CD4-positive, alpha-beta T cell treated with Interleukin-4 for 4 hours (primary cell): ENCODE data around the gene CEP170B.
"Not testable (repeated sequence)": the region's sequence is repeated elsewhere in the genome, so short reads cannot be mapped to it uniquely, and the experiment has no call there.

Experiments used
- DNase-seq: peaks from one replicate; pipeline ENCODE4 v3.0.0-alpha.2; 2020

Gene CEP170B

DNA sequence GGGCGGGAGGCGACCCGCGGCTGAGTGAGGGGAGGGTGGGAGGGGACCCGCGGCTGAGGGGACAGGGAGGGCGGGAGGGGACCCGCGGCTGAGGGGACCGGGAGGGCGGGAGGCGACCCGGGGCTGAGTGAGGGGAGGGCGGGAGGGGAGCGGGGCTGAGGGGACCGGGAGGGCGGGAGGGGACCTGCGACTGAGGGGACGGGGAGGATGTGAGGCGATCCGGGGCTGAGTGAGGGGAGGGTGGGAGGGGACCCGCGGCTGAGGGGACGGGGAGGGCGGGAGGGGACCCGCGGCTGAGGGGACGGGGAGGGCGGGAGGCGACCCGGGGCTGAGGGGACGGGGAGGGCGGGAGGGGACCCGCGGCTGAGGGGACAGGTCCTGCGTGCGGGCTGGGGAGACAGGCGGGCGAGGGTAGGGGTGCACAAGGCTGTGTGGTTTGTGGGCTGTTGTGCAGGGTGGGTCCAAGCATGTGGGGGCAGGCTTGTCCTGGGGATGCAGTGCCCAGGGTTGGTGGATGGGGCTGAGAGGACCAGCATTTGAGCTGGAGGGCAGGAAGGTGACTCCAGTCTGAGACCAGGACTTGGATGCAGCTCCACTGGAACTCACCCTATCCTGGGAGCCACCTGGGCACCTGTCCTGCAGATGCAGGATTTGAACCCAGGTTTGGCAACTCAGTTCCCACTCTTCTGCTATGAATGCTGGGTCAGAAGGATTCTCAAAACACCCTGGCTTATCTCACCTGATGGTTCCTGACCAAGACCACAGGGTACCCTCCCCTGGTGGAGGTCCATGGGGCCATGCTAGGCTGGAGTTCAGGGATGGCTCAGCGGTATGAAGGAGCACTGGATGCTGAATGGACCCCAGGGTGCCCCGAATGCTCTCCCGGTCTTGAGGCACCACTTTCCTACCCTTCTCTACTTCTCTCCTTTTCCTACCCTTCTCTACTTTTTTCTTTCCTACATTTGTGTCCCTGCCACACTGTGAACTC, 69.0 kb downstream of the CEP170B start:
- DNase-seq: no peak

DNA sequence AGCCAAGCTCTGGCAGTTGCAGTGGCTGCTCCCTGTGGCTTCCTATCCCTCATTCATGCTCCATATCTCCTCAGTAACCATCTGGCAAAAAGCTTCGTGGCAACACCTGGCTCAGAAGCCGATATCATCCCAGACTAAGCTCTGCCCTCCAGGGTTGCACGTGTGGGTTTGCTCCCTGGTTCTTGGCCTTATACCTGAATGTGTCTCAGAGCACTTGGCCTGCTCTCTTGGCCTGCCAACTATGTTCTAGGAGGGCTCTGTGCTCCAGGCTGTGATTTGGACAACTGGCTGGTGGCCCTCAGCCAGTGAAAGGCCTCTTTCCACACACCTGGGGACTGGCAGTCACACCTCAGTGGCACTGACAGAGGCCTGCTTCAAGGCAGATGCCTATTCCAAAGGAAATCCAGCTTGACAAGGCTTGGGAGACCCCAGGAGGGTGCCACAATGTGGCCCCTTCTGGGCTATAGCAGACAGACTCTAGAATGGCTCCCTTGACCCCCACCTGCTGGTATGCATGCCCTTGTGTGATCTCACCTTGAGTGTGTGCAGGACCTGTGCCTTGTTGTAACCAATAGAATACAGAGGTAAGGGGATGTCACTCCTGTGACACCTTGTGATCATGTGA, 70.1 kb downstream of the CEP170B start:
- DNase-seq: no peak

DNA sequence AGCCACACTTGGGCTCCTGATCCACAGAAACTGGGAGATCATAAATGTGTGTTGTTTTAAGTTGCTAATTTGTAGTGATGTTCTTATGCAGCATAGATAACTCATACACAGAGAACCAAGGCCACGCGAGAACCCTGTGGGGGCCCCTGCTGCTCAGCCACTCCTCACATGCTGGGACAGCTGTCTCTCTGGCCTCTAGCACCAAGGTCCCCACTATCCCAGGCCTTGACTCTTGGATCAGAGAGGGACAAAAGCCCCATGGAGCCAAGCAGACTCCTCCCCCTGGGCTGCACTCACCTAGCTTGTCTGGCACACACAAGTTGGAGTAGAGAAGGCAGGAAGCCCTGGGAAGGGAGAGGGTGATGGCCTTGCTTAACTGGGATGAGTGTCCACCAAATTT, 70.9 kb downstream of the CEP170B start:
- DNase-seq: no peak

DNA sequence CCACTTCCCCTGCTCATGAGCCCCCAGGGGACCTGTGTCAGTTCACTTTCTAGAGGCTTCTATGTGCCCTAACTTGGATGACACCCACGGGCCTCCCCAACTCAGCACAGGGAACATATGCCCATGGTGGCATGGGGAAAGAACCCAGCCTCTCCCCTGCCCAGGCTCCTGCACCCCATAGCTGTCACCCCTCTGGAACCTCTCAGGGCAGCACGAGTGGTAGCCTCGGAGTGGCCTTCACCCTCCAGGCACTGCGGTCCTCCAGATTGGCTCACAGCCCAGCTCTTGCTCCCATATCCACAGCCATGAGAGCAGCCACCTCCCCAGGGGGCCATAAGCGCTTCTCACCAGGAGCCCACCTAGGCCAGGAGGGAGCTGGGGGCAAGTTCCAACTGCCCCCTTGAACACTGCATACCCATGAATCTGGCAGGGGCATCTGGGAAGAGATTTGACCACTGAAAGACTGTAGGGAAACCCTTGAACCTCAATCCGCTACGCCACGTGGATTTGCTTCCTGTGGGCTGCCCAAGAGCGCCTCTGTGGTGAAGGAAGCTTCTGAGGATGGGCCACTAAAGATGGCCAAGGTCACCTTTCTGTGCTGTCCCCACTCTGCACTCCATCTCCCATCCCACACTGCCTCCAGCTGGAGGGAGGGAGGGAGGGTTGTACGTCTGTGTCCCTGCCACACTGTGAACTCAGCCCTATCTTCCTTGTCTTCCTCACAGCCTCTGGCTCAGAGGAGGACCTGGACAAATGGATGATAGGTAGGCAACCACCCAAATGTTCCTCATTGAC, 71.5 kb downstream of the CEP170B start:
- no peak for DNase-seq

DNA sequence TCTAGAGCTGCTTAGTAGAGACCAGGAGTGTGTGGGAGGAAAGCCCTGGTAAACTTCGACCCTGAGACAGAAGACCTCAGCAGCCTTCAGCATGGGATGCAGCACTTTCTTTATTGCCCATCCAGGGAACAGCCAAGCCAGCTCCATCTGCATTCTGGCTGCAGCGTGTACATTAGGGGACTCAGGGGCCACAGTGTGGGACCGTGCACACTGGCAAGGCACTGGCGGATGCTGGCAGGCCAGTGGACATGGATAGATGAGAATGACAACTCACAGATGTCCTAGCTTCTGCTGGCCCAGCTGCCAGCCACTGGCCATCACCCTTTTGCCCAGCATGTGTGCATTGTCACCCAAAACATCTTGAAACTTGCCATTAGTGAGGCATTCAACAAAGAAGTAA, 72.1 kb downstream of the CEP170B start:
- DNase-seq: no peak

DNA sequence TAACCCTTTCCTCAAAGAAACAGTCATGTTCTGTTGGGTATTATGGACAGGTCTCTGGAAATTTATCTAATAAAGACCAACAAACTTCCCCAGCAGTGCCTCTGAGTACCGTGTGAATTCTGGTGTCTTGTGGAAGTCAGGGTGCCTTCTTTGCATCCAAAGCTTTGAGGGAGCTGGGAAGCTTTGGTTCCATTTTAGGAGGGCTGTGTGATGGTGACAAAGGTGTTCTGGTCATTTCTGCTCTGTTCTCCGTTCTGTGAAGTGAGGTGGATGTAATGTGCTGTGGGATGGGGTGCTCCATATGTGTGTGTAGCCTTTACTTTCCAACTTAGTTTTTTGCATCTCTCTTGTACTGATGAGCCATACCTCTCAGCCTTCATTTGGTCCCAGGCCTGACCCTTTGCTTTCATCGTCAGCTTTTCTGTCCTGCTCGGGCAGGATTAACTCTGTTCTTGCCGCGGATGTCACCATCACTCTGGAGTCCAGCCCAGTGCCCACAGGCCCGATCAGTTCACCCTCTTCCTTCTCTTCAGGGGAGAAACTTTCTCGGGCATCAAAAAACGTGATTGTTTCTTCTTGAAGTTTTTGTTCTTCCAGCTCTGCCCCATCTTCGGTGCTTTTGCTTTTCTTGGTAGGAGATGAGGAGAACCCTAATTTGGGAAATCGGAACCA, 72.8 kb downstream of the CEP170B start:
- DNase-seq: no peak

DNA sequence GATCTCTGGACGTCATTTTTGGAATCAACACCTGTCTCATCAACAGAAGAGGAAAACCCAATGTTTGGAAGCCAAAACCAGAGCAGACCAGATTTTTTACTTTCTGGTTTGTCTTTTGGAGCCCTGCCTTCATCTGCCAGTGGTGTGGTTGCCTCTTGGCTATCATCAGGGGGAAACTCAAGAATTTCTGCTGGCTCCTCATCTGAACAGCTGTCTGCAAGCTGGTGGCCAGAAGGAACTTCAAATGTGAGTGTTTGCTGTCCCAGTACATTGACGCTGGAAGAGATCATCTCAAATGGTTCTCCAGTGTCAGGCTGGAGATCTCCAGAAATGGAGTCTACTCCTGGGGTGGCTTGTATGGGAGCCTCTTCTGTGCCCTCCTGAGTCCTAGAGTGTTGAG, 73.4 kb downstream of the CEP170B start:
- no peak for DNase-seq

DNA sequence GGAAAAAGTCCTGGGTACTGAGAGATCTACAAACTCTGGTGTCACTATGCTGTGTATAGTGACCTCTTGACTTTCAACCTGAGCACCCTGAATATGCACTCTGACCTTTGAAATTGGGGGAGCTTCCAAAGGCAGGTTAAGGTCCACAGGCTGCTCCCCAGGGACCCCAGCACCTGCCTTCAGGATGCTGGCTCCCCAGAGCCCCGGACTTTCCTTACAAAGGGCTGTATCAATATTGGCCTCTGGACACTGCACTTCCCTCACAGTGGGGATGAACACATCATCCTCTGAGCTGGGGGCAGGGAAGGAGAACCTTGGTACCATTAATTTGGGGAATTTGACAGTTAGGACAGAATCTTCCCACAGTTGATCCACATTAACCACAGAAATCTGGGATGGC, 73.9 kb downstream of the CEP170B start:
- DNase-seq: no peak

DNA sequence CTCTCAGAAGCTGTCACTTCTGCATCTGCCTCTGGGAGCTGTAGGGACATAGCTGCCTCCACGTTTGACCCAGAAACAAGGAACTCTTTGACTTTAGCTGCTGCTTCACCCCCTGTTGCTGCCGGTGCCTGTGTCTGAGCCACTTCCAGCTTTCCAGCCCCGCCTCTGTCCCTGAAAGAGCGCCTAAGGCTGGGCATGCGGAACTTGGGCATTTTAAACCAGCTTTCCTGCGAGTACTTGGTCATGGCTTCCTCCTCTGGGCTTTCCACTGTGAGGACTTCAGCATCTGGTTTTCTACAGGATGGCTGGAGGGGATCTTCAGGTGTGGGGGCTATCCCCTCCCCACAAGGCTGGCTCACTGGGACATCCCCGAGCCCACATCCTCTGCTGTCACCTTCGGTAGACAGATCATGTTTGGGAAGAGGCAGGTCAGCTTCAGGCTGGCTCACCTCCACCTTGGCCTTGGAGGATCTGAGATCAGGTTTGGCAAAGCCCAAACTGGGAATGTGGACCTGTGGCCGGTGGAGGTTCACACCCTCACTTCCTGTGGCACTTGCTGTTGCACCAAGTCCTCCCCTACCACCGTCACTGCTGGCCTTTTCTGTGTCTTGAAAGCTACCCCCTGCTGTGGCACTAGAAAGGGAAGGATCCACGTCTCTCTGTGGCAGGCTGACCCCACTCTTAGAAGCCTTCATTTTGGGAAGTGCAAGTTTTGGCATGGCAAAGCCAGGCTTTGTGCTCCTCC, 74.8 kb downstream of the CEP170B start:
- DNase-seq: no peak

DNA sequence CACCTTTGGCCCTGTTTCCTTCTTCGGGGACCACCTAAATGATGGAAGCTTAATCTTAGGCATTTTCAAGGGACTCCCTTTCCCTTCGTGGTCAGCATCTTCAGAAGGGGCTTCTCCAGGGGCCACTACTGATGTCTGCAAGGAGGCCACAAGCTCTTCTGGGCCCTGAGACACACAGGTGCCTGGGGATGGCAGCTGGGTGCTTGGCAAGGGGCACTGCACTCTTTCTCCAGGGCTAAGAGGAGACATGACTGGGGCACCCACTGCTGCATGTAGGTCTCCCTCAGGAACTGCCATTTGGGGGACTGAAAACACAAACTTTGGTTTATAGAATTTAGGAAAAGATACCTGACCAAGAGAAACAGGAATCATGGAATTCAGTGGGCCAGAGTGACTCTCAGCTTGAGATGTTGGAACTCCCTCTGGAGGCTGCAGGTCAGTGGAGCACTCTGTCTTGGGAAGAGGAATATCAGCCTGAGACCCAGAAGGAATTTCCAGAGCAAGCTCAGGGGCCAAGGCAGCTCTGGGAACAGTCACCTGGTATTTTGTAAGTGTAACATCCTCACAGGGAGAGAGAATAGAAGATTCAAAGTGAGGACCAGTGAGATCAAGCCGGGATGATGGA, 75.6 kb downstream of the CEP170B start:
- DNase-seq: no peak

DNA sequence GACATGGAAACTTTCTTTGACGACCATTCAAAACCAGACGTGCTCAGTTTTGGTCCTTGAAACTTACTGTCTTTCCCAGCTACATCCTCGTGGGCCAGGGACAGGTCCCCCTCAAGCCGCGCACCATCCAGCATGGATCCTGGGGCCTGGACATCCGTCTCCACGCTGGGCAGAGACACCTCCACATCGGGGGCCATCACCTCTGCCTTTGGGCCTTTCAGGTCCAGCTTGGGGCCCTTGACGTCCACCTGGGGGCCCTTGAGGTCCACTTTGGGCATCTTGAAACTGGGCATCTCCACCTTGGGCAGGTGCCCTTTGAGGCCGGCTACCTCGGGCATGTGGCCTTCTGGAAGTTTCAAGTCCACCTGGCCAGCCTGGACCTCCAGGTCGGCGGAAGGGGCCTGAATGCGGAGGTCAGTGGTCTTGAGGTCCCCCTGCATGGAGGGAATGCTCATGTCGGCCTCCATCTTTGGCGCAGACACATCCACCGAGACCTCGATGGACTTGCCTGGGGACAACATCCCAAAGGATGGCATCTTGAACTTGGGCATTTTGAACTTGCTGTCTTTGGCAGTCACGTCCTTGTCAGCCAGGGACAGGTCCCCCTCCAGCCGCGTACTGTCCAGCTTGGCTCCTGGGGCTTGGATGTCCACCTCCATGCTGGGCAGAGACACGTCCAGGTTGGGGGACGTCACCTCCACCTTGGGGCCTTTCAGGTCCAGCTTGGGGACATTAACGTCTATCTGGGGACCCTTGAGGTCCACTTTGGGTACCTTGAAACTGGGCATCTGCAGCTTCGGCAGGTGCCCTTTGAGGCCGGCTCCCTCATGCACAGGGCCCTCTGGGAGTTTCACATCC, 76.7 kb downstream of the CEP170B start:
- no peak for DNase-seq

DNA sequence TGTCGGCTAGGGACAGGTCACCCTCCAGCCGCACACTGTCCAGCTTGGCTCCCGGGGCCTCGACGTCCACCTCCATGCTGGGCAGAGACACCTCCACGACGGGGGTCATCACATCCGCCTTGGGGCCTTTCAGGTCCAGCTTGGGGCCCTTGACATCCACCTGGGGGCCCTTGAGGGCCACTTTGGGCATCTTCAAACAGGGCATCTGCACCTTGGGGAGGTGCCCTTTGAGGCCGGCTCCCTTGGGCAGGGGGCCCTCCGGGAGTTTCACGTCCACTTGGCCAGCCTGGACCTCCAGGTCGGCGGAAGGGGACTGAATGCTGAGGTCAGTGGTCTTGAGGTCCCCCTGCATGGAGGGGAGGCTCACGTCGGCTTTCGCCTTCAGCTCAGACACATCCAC, 77.5 kb downstream of the CEP170B start:
- no peak for DNase-seq

DNA sequence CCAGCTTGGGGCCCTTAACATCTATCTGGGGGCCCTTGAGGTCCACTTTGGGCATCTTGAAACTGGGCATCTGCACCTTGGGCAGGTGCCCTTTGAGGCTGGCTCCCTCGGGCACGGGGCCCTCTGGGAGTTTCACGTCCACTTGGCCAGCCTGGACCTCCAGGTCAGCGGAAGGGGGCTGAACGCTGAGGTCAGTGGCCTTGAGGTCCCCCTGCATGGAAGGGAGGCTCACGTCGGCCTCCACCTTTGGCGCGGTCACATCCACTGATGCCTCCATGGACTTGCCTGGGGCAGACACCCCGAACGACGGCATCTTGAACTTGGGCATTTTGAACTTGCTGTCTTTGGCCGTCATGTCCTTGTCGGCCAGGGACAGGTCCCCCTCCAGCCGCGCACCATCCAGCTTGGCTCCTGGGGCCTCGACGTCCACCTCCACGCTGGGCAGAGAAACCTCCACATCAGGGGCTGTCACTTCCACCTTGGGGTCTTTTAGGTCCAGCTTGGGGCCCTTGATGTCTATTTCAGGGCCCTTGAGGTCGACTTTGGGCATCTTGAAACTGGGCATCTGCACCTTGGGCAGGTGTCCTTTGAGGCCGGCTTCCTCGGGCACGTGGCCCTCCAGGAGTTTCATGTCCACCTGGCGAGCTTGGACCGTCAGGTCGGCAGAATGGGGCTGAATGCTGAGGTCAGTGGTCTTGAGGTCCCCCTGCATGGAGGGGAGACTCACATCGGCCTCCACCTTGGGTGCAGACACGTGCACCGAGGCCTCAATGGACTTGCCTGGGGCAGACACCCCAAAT, 78.3 kb downstream of the CEP170B start:
- DNase-seq: not testable (repeated sequence)

DNA sequence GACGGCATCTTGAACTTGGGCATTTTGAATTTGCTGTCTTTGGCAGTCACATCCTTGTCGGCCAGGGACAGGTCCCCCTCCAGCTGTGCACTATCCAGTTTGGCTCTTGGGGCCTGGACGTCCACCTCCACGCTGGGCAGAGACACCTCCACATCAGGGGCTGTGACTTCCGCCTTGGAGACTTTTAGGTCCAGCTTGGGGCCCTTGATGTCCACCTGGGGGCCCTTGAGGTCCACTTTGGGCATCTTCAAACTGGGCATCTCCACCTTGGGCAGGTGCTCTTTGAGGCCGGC, 78.9 kb downstream of the CEP170B start:
- not testable (repeated sequence) for DNase-seq

DNA sequence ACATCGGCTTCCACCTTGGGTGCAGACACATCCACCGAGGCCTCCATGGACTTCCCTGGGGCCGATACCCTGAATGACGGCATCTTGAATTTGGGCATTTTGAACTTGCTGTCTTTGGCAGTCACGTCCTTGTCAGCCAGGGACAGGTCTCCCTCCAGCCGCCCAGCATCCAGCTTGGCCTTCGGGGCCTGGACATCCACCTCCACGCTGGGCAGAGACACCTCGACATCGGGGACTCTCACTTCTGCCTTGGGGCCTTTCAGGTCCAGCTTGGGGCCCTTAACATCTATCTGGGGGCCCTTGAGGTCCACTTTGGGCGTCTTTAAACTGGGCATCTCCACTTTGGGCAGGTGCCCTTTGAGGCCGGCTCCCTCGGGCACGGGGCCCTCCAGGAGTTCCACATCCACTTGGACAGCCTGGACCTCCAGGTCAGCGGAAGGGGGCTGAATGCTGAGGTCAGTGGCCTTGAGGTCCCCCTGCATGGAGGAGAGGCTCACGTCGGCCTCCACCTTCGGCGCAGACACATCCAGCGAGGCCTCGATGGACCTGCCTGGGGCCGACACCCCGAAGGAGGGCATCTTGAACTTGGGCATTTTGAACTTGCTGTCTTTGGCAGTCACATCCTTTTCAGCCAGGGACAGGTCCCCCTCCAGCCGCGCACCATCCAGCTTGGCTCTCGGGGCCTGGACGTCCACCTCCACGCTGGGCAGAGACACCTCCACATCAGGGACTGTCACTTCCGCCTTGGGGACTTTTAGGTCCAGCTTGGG, 79.6 kb downstream of the CEP170B start:
- DNase-seq: not testable (repeated sequence)

DNA sequence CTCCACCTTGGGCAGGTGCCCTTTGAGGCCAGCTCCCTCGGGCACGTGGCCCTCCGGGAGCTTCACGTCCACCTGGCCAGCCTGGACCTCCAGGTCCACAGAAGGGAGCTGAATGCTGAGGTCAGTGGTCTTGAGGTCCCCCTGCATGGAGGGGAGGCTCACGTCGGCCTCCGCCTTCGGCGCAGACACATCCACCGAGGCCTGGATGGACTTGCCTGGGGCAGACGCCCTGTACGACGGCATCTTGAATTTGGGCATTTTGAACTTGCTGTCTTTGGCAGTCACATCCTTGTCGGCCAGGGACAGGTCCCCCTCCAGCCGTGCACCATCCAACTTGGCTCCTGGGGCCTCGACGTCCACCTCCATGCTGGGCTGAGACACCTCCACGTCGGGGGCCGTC, 80.2 kb downstream of the CEP170B start:
- not testable (repeated sequence) for DNase-seq
